Lower leg skin (tissue), 3 donors: ENCODE data around the gene SH3RF3.

ENCODE experiments used
- CTCF ChIP-seq, 3 donors: fragments of 450-650 bp; IDR thresholded peaks; one replicate each; pipeline ENCODE4 v1.5.1; 2016; ENCODE audit warnings: antibody characterized with exemption in 3 of 3, mild to moderate bottlenecking in 3 of 3, moderate library complexity in 2 of 3
- POLR2A ChIP-seq, 2 donors: fragments of 450-650 bp; IDR thresholded peaks; one replicate each; pipeline ENCODE4 v1.6.1; 2016 to 2017; ENCODE audit warnings: antibody characterized with exemption in 2 of 2, mild to moderate bottlenecking in 1 of 2, moderate library complexity in 1 of 2

- no peak for TF ChIP-seq CTCF (IDR thresholded peaks at IDR 0.05)
- TF ChIP-seq POLR2A (IDR thresholded peaks at IDR 0.05): no peak
Observed at GRCh38 chr2:109454765-109455394, 325.9 kb downstream of the SH3RF3 start.
